ENCODE results near the gene MYL3.

Gene MYL3

GRCh38 chr3:46869440-46869839, 6.2 kb upstream of the MYL3 start:
- DNase-seq = no peak
- in situ Hi-C loops (cut with HindIII; ENCODE audit: low pct_ligation_motif_present, low pct_unique_long_range_greater_than_20kb, low sequenced_read_pairs) = no loop called here

- DNase-seq = no peak
- in situ Hi-C loops (cut with HindIII; ENCODE audit: low pct_ligation_motif_present, low pct_unique_long_range_greater_than_20kb, low sequenced_read_pairs) = no loop called here
Observed at GRCh38 chr3:46868948-46869347, 5.7 kb upstream of the MYL3 start.

- DNase-seq = no peak
- in situ Hi-C loops (cut with HindIII; ENCODE audit: low pct_ligation_motif_present, low pct_unique_long_range_greater_than_20kb, low sequenced_read_pairs) = no loop called here
Observed at GRCh38 chr3:46868287-46868686, 5.0 kb upstream of the MYL3 start.

- no peak for DNase-seq
- in situ Hi-C loops (cut with HindIII; ENCODE audit: low pct_ligation_motif_present, low pct_unique_long_range_greater_than_20kb, low sequenced_read_pairs) = no loop called here
Observed at GRCh38 chr3:46867550-46867898, 4.3 kb upstream of the MYL3 start.

GRCh38 chr3:46866720-46867549, 3.7 kb upstream of the MYL3 start:
- in situ Hi-C loops (cut with HindIII; ENCODE audit: low pct_ligation_motif_present, low pct_unique_long_range_greater_than_20kb, low sequenced_read_pairs) = no loop called here
- peak; percentile 48 for DNase-seq

- no peak for DNase-seq
- in situ Hi-C loops (cut with HindIII; ENCODE audit: low pct_ligation_motif_present, low pct_unique_long_range_greater_than_20kb, low sequenced_read_pairs) = no loop called here
Observed at GRCh38 chr3:46866032-46866595, 2.9 kb upstream of the MYL3 start.

- no peak for DNase-seq
- in situ Hi-C loops (cut with HindIII; ENCODE audit: low pct_ligation_motif_present, low pct_unique_long_range_greater_than_20kb, low sequenced_read_pairs) = no loop called here
Observed at GRCh38 chr3:46865546-46865945, 2.3 kb upstream of the MYL3 start.

GRCh38 chr3:46865031-46865507, 1.8 kb upstream of the MYL3 start:
- DNase-seq = no peak
- in situ Hi-C loops (cut with HindIII; ENCODE audit: low pct_ligation_motif_present, low pct_unique_long_range_greater_than_20kb, low sequenced_read_pairs) = no loop called here

- no peak for DNase-seq
- in situ Hi-C loops (cut with HindIII; ENCODE audit: low pct_ligation_motif_present, low pct_unique_long_range_greater_than_20kb, low sequenced_read_pairs) = no loop called here
Observed at GRCh38 chr3:46864061-46864881, 1.0 kb upstream of the MYL3 start.

- in situ Hi-C loops (cut with HindIII; ENCODE audit: low pct_ligation_motif_present, low pct_unique_long_range_greater_than_20kb, low sequenced_read_pairs) = no loop called here
- no peak for DNase-seq
Observed at GRCh38 chr3:46862369-46863025, 747 bp downstream of the MYL3 start.

GRCh38 chr3:46861605-46862368, 1.5 kb downstream of the MYL3 start:
- in situ Hi-C loops (cut with HindIII; ENCODE audit: low pct_ligation_motif_present, low pct_unique_long_range_greater_than_20kb, low sequenced_read_pairs) = no loop called here
- DNase-seq = no peak

- no peak for DNase-seq
- in situ Hi-C loops (cut with HindIII; ENCODE audit: low pct_ligation_motif_present, low pct_unique_long_range_greater_than_20kb, low sequenced_read_pairs) = no loop called here
Observed at GRCh38 chr3:46860810-46861604, 2.2 kb downstream of the MYL3 start.

- DNase-seq = peak; percentile 27
- in situ Hi-C loops (cut with HindIII; ENCODE audit: low pct_ligation_motif_present, low pct_unique_long_range_greater_than_20kb, low sequenced_read_pairs) = no loop called here
Observed at GRCh38 chr3:46860017-46860809, 3.0 kb downstream of the MYL3 start.

GRCh38 chr3:46859001-46859710, 4.1 kb downstream of the MYL3 start:
- DNase-seq = no peak
- in situ Hi-C loops (cut with HindIII; ENCODE audit: low pct_ligation_motif_present, low pct_unique_long_range_greater_than_20kb, low sequenced_read_pairs) = no loop called here

GRCh38 chr3:46858456-46858855, 4.8 kb downstream of the MYL3 start:
- DNase-seq = no peak
- in situ Hi-C loops (cut with HindIII; ENCODE audit: low pct_ligation_motif_present, low pct_unique_long_range_greater_than_20kb, low sequenced_read_pairs) = no loop called here

All from ACHN (cell line).